NOMO-1 treated with dmso at 0.1 percent for 144 hours (cell line): Measurements from ENCODE around the gene ATP2C2.
"Not testable (repeated sequence)": the region's sequence is repeated elsewhere in the genome, so short reads cannot be mapped to it uniquely, and the experiment has no call there.

Experiments used
- DNase-seq: peaks from one replicate; lab custom pipeline; 2025; ENCODE audit not compliant: unreplicated experiment; lab: John Stamatoyannopoulos, UW

ATP2C2 gene

GRCh38 chr16:84368308-84368996, at the start of gene ATP2C2:
Gene ATP2C2 (plus strand): TSS chr16:84368538. CDS start chr16:84368616, 78 bp downstream.
- no peak for DNase-seq

DNA sequence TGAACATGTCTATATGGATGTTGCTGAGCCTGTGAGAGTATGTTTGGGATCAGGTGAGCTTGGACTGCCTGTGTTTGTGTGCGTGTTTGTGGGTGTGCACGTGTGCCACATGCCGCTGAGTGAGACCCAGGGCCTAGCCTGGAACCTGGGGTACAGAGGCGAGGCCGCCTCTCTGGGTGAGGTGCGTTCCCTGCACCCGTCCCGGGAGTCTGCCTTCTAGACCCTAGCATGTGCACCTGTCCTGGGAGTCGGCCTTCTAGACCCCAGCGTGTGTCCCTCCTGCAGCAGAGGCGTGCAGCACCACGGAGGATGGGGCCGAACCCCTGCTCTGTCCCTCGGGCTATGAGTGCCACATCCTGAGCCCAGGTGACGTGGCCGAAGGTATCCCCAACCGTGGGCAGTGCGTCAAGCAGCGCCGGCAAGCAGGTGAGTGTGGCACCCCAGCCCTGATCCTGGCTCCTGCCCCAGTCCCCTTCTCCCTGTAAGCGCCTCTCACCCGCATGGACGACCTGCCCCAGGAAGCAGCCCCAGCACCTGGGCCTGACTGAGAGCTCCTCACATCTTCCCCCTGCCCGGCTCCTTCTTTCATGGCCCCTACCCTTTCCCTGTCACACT, 49.1 kb upstream of the ATP2C2 start:
- no peak for DNase-seq

- DNase-seq, result no peak
Measured at GRCh38 chr16:84320511-84320910, 47.8 kb upstream of the ATP2C2 start.

DNA sequence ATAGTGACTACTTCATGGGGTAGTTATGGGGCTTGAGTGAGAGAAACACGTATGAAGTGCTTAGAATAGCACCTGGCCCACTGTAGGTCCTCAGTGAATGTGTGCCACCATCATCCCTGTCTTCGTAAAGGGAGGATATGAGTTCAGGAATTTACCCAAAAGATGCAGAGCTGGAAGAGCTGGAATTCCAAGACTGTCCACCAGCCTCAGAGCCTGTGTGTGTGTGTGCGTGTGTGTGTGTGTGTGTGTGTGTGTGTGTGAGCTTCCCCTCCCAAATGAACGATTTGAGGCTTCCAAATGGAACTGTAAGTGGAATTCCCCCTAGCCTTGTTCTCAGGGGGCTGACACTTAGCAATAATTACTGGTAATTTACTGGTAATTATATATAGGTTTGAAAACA, 46.4 kb upstream of the ATP2C2 start:
- DNase-seq, result no peak

DNA sequence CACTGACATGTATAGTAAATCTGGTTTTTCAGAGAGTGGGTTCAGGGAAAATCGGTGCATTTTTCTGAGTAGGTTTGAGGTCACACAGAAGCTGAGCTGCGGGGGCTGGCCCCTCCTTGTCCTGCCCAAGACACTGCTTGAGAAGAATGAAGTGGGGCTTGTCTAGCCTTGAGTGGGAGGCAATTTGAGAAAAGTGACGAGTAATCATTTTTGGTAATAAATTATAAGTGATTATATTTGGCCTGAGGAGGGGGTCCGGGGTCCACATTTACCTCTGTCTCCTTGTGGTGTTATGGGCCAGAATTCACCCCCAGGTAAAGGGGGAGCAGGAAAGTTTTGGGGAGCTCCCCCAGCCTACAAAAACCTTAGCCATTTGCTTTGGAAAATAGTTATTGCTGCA, 45.6 kb upstream of the ATP2C2 start:
- DNase-seq, result no peak

DNA sequence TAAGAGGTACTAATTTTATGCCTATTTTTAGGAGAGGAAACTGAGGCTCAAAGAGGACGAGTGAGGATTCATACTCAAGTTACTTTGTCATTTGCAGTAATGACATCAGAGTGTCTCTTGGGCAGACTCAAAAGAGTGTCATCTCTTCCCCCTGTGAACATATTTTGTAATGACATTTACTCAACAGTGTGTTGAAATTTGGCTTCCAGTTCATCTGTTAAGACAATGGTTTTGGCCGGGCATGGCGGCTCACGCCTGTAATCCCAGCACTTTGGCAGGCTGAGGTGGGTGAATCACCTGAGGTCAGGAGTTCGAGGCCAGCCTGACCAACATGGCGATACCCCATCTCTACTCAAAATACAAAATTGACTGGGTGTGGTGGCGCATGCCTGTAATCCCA, 44.7 kb upstream of the ATP2C2 start:
- no peak for DNase-seq

DNA sequence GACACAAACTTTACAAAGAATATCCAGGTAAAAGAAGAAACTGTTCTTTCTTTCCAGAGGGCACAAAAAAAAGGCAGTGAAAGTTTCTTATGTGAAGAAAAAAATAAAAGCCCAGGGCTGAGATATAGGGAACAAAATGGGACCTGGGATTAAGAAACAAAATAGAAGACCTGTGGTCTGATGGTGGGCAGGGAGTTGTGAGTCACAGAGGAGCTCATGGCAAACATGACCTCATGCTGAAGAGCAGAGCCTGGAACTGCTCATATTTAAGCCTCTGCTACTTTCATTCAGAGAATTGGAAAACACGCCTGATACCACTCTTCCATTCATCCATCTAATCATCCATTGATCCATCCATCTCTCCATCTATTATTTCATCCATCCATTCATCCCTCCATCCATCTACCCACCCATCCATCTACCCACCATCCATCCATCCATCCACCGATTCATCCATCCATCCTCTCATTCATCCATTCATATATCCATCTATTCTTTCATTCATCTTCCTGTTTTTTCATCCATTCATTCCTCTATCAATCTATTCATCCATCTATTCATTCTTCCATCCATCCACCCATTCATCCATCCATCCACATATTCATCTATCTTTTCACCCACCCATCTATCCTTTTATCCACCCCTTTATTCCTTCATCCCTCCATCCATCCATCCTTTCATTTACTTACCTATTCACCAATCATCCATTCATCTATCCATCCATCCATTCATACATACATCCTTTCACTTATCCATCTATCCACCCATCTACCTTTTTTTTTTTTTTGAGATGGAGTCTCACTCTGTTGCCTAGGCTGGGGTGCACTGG, 43.7 kb upstream of the ATP2C2 start:
- DNase-seq, result no peak

DNA sequence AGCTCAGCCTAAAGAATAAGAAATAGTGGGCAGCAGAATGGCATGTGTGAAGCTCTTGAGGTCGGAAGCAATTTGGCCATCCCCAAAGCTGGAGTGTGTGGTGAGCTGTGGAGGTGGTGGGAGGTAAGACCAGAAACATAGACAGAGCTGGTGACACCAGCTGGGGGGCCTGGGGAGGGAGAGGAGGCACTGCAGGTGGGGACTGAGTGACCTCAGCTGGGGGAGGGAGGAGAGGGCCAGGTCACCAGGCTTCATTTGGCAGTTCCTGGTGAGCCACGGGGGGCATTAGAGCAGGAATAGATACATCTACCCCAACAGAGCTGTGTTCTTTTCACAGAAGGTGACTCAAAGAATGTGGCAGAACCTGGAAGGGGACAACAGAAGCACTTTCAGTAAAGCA, 41.8 kb upstream of the ATP2C2 start:
- no peak for DNase-seq

DNA sequence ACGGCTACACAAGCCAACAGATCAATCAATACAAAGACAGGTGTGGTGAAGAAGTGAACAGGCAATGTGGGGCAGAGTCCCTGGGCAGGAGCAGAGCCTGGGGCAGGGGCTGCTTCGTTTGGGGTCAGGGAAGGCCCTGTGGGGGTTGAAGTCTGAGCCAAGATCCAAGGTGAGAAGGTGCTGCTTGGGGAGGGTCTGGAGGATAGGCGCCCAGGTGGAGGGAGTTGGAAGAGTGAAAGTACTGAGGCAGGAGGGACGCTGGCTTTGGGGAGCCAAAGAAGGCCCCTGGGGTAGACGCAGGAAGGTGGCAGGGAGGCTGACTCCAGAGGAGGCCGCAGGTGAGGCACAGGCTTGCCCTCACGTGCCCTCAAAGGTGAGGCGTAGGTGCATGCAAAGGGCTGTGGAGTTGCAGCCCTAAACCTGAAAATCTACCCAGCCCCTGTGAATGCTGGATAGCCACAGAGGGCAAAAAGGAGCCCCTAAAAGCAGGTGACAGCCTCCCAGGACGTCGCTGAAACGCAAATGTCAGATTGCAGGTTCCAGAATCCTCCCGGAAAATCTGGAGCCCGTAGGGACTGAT, 40.3 kb upstream of the ATP2C2 start:
- no peak for DNase-seq

- no peak for DNase-seq
Measured at GRCh38 chr16:84329016-84329415, 39.3 kb upstream of the ATP2C2 start.

- DNase-seq, result no peak
Measured at GRCh38 chr16:84329843-84330684, 38.3 kb upstream of the ATP2C2 start.

- no peak for DNase-seq
Measured at GRCh38 chr16:84330685-84331050, 37.7 kb upstream of the ATP2C2 start.

- DNase-seq, result no peak
Measured at GRCh38 chr16:84331998-84332780, 36.1 kb upstream of the ATP2C2 start.

GRCh38 chr16:84332975-84333684, 35.2 kb upstream of the ATP2C2 start:
- DNase-seq, result no peak

- no peak for DNase-seq
Measured at GRCh38 chr16:84334058-84334457, 34.3 kb upstream of the ATP2C2 start.

GRCh38 chr16:84334482-84334881, 33.9 kb upstream of the ATP2C2 start:
- DNase-seq, result no peak

DNA sequence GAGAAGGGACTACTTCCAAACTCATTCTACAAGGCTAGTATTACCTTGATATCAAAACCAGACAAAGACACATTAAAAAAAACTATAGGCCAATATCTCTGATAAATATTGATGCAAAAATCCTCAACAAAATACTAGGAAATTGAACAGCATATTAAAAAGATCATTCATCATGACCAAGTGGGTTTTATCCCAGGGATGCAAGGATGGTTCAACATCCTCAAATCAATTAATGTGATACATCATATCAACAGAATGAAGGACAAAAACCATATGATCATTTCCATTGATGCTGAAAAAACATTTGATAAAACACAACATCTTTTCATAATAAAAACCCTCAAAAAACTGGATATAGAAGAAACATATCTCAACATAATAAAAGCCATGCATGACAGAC, 31.1 kb upstream of the ATP2C2 start:
- not testable (repeated sequence) for DNase-seq

DNA sequence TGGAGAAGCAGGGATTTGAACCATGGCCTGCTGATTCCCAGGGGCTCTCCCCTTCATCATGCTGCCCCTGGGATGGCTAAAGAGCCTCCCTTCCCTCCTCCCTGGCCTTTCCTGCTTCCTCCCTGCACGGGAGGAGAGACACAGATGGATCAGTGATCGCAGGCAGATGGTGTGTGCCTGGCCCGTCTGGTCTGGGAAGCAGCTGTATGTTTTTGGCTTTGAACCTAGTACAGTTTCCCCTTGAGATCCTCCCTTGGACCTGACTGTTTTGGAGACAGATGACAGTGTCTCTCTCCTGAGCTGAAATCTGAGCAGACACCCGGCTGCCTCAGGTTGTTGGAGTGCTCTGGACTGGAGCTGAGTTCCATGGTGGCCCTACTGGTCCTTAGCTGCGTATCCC, 29.0 kb upstream of the ATP2C2 start:
- DNase-seq, result no peak

GRCh38 chr16:84339766-84340165, 28.6 kb upstream of the ATP2C2 start:
- DNase-seq, result no peak
